Endothelial cell of umbilical vein (primary cell): ENCODE measurements around the gene ZSWIM5. TPM values are rescaled to one million over a fixed set of nuclear protein-coding genes. Genes with fewer than 3 reads are reported as not detected.
A peak's percentile ranks its signal among the peaks of the same experiment; 100 is the strongest.
"Not testable (repeated sequence)": the region's sequence is repeated elsewhere in the genome, so short reads cannot be mapped to it uniquely, and the experiment has no call there.

ENCODE experiments used
- BruUV-seq: library from RNA; stranded (reverse); fragments of 400-500 nt; replicated peaks from 2 replicates; lab custom pipeline; 2021; lab: Mats Ljungman, UMichigan
- CTCF ChIA-PET: fragments of 300-600, 350-600 bp; sonication (Branson Sonifier 250); formaldehyde crosslinking; loops from one replicate; lab custom pipeline; 2021; ENCODE audit warnings: antibody characterized with exemption, inconsistent platforms; lab: Charles Lee
- POLR2A ChIA-PET: fragments of 300-600, 350-600 bp; sonication (Branson Sonifier 250); formaldehyde crosslinking; loops from one replicate; lab custom pipeline; 2021; ENCODE audit warnings: antibody characterized with exemption, inconsistent platforms; lab: Charles Lee
- DNase-seq: peaks from one replicate; pipeline ENCODE4 v3.0.0-alpha.2; 2011; ENCODE audit warnings: low read depth, low spot score
- FAIRE-seq: peaks from 2 replicates; lab custom pipeline; 2011; peaks lifted over from hg19 to GRCh38; lab: Jason Lieb, UNC
- H2AFZ ChIP-seq: 2 replicates; pipeline ENCODE4 v1.6.0; 2012; ENCODE audit warnings: low read depth, low read length, control low read depth, inconsistent platforms
- H3K27ac ChIP-seq: 2 replicates; pipeline ENCODE4 v1.5.1; 2011; ENCODE audit warnings: low read depth, mild to moderate bottlenecking, control low read depth, low read length, moderate library complexity; ENCODE audit not compliant: insufficient read depth
- H3K27me3 ChIP-seq, 2 experiments: 2 replicates each; pipeline versions ENCODE4 v1.6.0 to v1.6.1; 2011; ENCODE audit warnings: low read length in 2 of 2, mixed read lengths in 1 of 2; ENCODE audit not compliant: control insufficient read depth in 2 of 2, insufficient read depth in 2 of 2
- H3K36me3 ChIP-seq, 2 experiments: 2 replicates in 1 of 2; 3 replicates in 1 of 2; pipeline ENCODE4 v1.5.1; 2011; ENCODE audit warnings: low read length in 2 of 2, mild to moderate bottlenecking in 1 of 2, moderate library complexity in 1 of 2; ENCODE audit not compliant: control insufficient read depth in 2 of 2, insufficient read depth in 2 of 2; ENCODE audit errors: extremely low read depth in 1 of 2
- H3K4me1 ChIP-seq: 3 replicates; pipeline ENCODE4 v1.5.1; 2011; ENCODE audit warnings: mild to moderate bottlenecking, low read length; ENCODE audit not compliant: control insufficient read depth, insufficient read depth; ENCODE audit errors: extremely low read depth
- H3K4me2 ChIP-seq: 2 replicates; pipeline ENCODE4 v1.6.1; 2011; ENCODE audit warnings: low read length, control low read depth, mixed read lengths; ENCODE audit not compliant: insufficient read depth
- H3K4me3 ChIP-seq, 3 experiments: fragments of 200-600 bp in 1 of 3; sonication (generic), shearing (Covaris generic) in 1 of 3; replicated peaks in 1 of 3; 2 replicates each; pipeline ENCODE4 v1.5.1; 2011 to 2016; ENCODE audit warnings: control low read depth in 3 of 3, low read length in 3 of 3, mild to moderate bottlenecking in 2 of 3, inconsistent platforms in 1 of 3, low read depth in 1 of 3, moderate library complexity in 1 of 3; ENCODE audit not compliant: insufficient read depth in 1 of 3
- H3K79me2 ChIP-seq: 2 replicates; pipeline ENCODE4 v1.6.0; 2012; ENCODE audit warnings: low read length, inconsistent platforms; ENCODE audit not compliant: control insufficient read depth, insufficient read depth
- H3K9ac ChIP-seq: replicated peaks from 2 replicates; pipeline ENCODE3; 2011; ENCODE audit warnings: low read length, control low read depth; ENCODE audit not compliant: insufficient read depth; ENCODE audit errors: extremely low read depth
- H3K9me1 ChIP-seq: replicated peaks from 3 replicates; pipeline ENCODE4 v1.6.0; 2011; ENCODE audit warnings: mild to moderate bottlenecking, low read length; ENCODE audit not compliant: control insufficient read depth, insufficient read depth; ENCODE audit errors: extremely low read depth
- H3K9me3 ChIP-seq: replicated peaks from 2 replicates; pipeline ENCODE4 v1.5.1; 2012; ENCODE audit warnings: low read length, inconsistent platforms; ENCODE audit not compliant: control insufficient read depth, insufficient read depth
- H4K20me1 ChIP-seq: replicated peaks from 2 replicates; pipeline ENCODE3; 2011; ENCODE audit warnings: mild to moderate bottlenecking, low read length; ENCODE audit not compliant: control insufficient read depth, insufficient read depth; ENCODE audit errors: extremely low read depth
- EZH2 ChIP-seq: IDR thresholded peaks from 2 replicates; pipeline ENCODE4 v1.6.1; 2012; ENCODE audit warnings: borderline replicate concordance, low read depth, mild to moderate bottlenecking, moderate library complexity, low read length, inconsistent platforms; ENCODE audit not compliant: severe bottlenecking
- FOS ChIP-seq: IDR thresholded peaks from 2 replicates; pipeline ENCODE4 v1.6.1; 2011; ENCODE audit warnings: mild to moderate bottlenecking, low read length, moderate library complexity, borderline replicate concordance; ENCODE audit not compliant: insufficient read depth
- GATA2 ChIP-seq: IDR thresholded peaks from 2 replicates; pipeline ENCODE4 v1.7.0; 2011; ENCODE audit warnings: low read depth, mild to moderate bottlenecking, moderate library complexity, mixed read lengths, low read length; ENCODE audit not compliant: insufficient read length, insufficient read depth
- JUN ChIP-seq: IDR thresholded peaks from 2 replicates; pipeline ENCODE4 v1.6.1; 2011; ENCODE audit warnings: borderline replicate concordance, low read depth; ENCODE audit not compliant: insufficient read length, insufficient read depth
- MYC ChIP-seq: IDR thresholded peaks from one replicate; pipeline ENCODE4 v1.6.1; 2011; ENCODE audit warnings: mild to moderate bottlenecking, low read depth, low read length
- POLR2A ChIP-seq: IDR thresholded peaks from 2 replicates; pipeline ENCODE4 v1.6.1; 2012; ENCODE audit warnings: low read depth, mild to moderate bottlenecking, control low read depth, low read length
- POLR2AphosphoS5 ChIP-seq: IDR thresholded peaks from 2 replicates; pipeline ENCODE4 v1.6.1; 2012; ENCODE audit warnings: low read depth, mild to moderate bottlenecking, control low read depth, low read length, moderate library complexity; ENCODE audit not compliant: insufficient read depth
- dilution Hi-C: fragments of 300-500 bp; cut with MboI; formaldehyde crosslinking; loops from one replicate; pipeline ENCODE4 v1.15.0; 2019; ENCODE audit warnings: low sequenced_read_pairs; ENCODE audit not compliant: extremely low pct_ligation_motif_present
- intact Hi-C: fragments of 100-400 bp; cut with micrococcal nuclease; formaldehyde crosslinking; loops from one replicate; pipeline ENCODE4 v1.10.0; 2022
- polyA plus RNA-seq, 4 experiments: library from polyadenylated mRNA; depleted of rRNA in 3 of 4; stranded (reverse) in 3 of 4; unstranded in 1 of 4; fragments of >200 nt; gene quantifications; 2 replicates each; pipeline versions ENCODE4 v1.2.1 to v1.2.3, GENCODE V29; 2011 to 2012; ENCODE audit warnings: missing spikeins in 1 of 4
- total RNA-seq: library from RNA; stranded (reverse); gene quantifications from 2 replicates; pipeline ENCODE4 v1.2.3, GENCODE V29; 2021
- TF ChIP-seq, protein P1 (sequence below): IDR thresholded peaks from 2 replicates; pipeline ENCODE4 v1.6.1; 2011; ENCODE audit not compliant: insufficient read depth, insufficient read length
- TF ChIP-seq, protein P2 (sequence below), 2 donors: IDR thresholded peaks; 1 replicate in 1 of 2; 2 replicates in 1 of 2; pipeline ENCODE4 v1.5.1; 2011; ENCODE audit warnings: low read length in 2 of 2, mild to moderate bottlenecking in 2 of 2, moderate library complexity in 2 of 2, control low read depth in 1 of 2, inconsistent platforms in 1 of 2, low read depth in 1 of 2; ENCODE audit not compliant: insufficient read depth in 1 of 2; ENCODE audit errors: extremely low read depth in 1 of 2

Gene ZSWIM5
- total and polyA plus RNA-seq, 2 donors (not counting 3 experiments of a cell fraction or from before 2014, with no cell fraction given) = 1.6 to 4.3 TPM

DNA sequence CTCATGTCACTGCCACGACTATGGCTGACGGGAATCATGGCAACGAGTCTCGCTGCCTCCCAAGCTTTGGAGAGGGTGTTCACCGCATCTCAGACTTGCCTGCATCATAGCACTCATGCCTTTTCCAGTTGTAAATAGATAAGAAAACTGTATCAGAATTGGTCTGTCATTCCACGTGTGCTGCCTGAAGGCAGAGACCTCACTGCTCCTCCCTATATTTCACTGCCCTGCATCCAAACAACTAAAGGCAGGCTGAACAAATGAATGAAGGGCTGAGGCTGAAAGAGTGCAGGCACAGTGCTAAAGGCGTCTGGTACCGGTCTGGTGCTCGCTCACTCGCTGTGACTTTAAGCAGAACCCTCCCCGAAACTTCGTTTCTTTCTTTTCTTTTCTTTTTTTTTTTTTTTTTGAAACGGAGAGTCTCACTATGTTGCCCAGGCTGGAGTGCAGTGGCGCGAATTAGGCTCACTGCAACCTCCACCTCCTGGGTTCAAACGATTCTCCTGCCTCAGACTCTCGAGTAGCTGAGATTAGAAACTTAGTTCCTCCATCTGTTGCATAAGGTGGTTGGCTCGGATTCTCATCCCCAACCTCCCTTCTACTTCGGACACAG, 220.6 kb downstream of the ZSWIM5 start:
- TSS peak; percentile 43 for BruUV-seq
- ChIA-PET CTCF (interaction anchor here (0.6 to 2.3 kb wide), 10 partner anchors 16 to 186 kb away, joined by 3 to 15 read pairs (median 3); partner anchors contain the start of genes HECTD3, PLK3, PTCH2 and UROD), POLR2A (interaction anchor here (0.7 to 1.5 kb wide), 4 partner anchors 16 to 167 kb away, joined by 3 to 5 read pairs (median 4); partner anchors contain the start of gene UROD)
- Histone ChIP-seq H3K79me2 (peaks cover 9% of the 10 kb centered on the region), H3K4me2 (peak overlapping the region; percentile 66), H3K4me3 (peak overlapping the region; percentile 42 to 89 (median 67)), H3K9me1 (no peaks in the 10 kb centered on the region), H3K36me3 (no peaks in the 10 kb centered on the region), H3K4me1 (peaks cover 8% of the 10 kb centered on the region), H2AFZ (peak overlapping the region; percentile 86), H3K9ac (peak overlapping the region; percentile 49), H3K27me3 (no peaks in the 10 kb centered on the region), H3K9me3 (no peaks in the 10 kb centered on the region), H4K20me1 (no peaks in the 10 kb centered on the region), H3K27ac (peak overlapping the region; percentile 4)
- TF ChIP-seq FOS (no peak), MYC (no peak), GATA2 (no peak), POLR2A (no peak), JUN (no peak), POLR2AphosphoS5 (no peak), EZH2 (no peak)
- TF ChIP-seq, protein P1, sequence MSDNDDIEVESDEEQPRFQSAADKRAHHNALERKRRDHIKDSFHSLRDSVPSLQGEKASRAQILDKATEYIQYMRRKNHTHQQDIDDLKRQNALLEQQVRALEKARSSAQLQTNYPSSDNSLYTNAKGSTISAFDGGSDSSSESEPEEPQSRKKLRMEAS = no peak
- TF ChIP-seq, protein P2, sequence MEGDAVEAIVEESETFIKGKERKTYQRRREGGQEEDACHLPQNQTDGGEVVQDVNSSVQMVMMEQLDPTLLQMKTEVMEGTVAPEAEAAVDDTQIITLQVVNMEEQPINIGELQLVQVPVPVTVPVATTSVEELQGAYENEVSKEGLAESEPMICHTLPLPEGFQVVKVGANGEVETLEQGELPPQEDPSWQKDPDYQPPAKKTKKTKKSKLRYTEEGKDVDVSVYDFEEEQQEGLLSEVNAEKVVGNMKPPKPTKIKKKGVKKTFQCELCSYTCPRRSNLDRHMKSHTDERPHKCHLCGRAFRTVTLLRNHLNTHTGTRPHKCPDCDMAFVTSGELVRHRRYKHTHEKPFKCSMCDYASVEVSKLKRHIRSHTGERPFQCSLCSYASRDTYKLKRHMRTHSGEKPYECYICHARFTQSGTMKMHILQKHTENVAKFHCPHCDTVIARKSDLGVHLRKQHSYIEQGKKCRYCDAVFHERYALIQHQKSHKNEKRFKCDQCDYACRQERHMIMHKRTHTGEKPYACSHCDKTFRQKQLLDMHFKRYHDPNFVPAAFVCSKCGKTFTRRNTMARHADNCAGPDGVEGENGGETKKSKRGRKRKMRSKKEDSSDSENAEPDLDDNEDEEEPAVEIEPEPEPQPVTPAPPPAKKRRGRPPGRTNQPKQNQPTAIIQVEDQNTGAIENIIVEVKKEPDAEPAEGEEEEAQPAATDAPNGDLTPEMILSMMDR (IDR thresholded peaks at IDR 0.05; ENCODE audit: extremely low read depth in 1 of 2, insufficient read depth in 1 of 2, low read depth in 1 of 2, low read length in 2 of 2) = no peak
- DNase-seq (peak; percentile 23), FAIRE-seq (no peak)
- intact Hi-C loops (loop anchor here (1.0 to 2.0 kb wide), 6 partner anchors 16 to 317 kb away; partner anchors contain the start of gene UROD), dilution Hi-C loops (no loop called here)

- H3K4me1 ChIP-seq, H2AFZ ChIP-seq, H3K79me2 ChIP-seq, POLR2A ChIA-PET, H4K20me1 ChIP-seq, H3K36me3 ChIP-seq, H3K9me1 ChIP-seq, DNase-seq, H3K4me2 ChIP-seq, BruUV-seq, FAIRE-seq, dilution Hi-C loops, H3K4me3 ChIP-seq, intact Hi-C loops, H3K9ac ChIP-seq, H3K27ac ChIP-seq, H3K9me3 ChIP-seq, H3K27me3 ChIP-seq, CTCF ChIA-PET: not testable (repeated sequence)
These were observed 229.0 kb downstream of the ZSWIM5 start for GRCh38 chr1:44977372-44977771.
